Activated naive CD8-positive, alpha-beta T cell treated with anti-CD3 and anti-CD28 coated beads, Interleukin-2, amount 50 U/mL, for 24 hours (primary cell): ENCODE measurements around the gene PLEKHB1.

ENCODE experiments used
- ATAC-seq: fragments of 150-1000 bp; cut with Tn5 transposase; one replicate; pipeline ENCODE4 v1.10.0; 2021
- DNase-seq: peaks from one replicate; pipeline ENCODE4 v3.0.0; 2021
- H3K27ac Mint-ChIP-seq: one replicate; pipeline ENCODE4 v1.8.0; 2021; ENCODE audit warnings: mild to moderate bottlenecking, mixed read lengths
- H3K27me3 Mint-ChIP-seq: one replicate; pipeline ENCODE4 v1.8.0; 2021; ENCODE audit warnings: mixed read lengths
- H3K36me3 Mint-ChIP-seq: one replicate; pipeline ENCODE4 v1.8.0; 2021; ENCODE audit warnings: low read depth, mixed read lengths
- H3K4me1 Mint-ChIP-seq: one replicate; pipeline ENCODE4 v1.8.0; 2021; ENCODE audit warnings: mixed read lengths
- H3K4me3 Mint-ChIP-seq: one replicate; pipeline ENCODE4 v1.8.0; 2021; ENCODE audit warnings: mild to moderate bottlenecking, moderate library complexity, mixed read lengths
- H3K9me3 Mint-ChIP-seq: one replicate; pipeline ENCODE4 v1.8.0; 2021; ENCODE audit warnings: mixed read lengths

The PLEKHB1 gene

GRCh38 chr11:73680687-73681086 is 34.3 kb downstream of the PLEKHB1 start:
- DNase-seq: no peak
- no peak overlapping the region for H3K4me3 Mint-ChIP-seq
- H3K36me3 Mint-ChIP-seq: peaks cover 14% of the 10 kb centered on the region
- H3K27me3 Mint-ChIP-seq: no peaks in the 10 kb centered on the region
- no peak overlapping the region for H3K27ac Mint-ChIP-seq
- ATAC-seq: no peak
- no peaks in the 10 kb centered on the region for H3K4me1 Mint-ChIP-seq
- no peaks in the 10 kb centered on the region for H3K9me3 Mint-ChIP-seq

GRCh38 chr11:73693899-73694525 is 47.6 kb downstream of the PLEKHB1 start:
- H3K36me3 Mint-ChIP-seq: peaks cover 14% of the 10 kb centered on the region
- H3K4me1 Mint-ChIP-seq: no peaks in the 10 kb centered on the region
- no peak for DNase-seq
- H3K4me3 Mint-ChIP-seq: no peak overlapping the region
- no peak overlapping the region for H3K27ac Mint-ChIP-seq
- no peaks in the 10 kb centered on the region for H3K9me3 Mint-ChIP-seq
- no peaks in the 10 kb centered on the region for H3K27me3 Mint-ChIP-seq
- ATAC-seq: no peak

GRCh38 chr11:73705053-73705452 is 58.7 kb downstream of the PLEKHB1 start:
- no peak overlapping the region for H3K27ac Mint-ChIP-seq
- DNase-seq: no peak
- H3K9me3 Mint-ChIP-seq: no peaks in the 10 kb centered on the region
- H3K36me3 Mint-ChIP-seq: peaks cover 19% of the 10 kb centered on the region
- ATAC-seq: no peak
- no peaks in the 10 kb centered on the region for H3K4me1 Mint-ChIP-seq
- no peaks in the 10 kb centered on the region for H3K27me3 Mint-ChIP-seq
- no peak overlapping the region for H3K4me3 Mint-ChIP-seq

- Mint-ChIP-seq H3K4me3 (no peak overlapping the region), H3K4me1 (peaks cover under 1% of the 10 kb centered on the region), H3K27me3 (no peaks in the 10 kb centered on the region), H3K36me3 (peaks cover 13% of the 10 kb centered on the region), H3K27ac (no peak overlapping the region), H3K9me3 (no peaks in the 10 kb centered on the region)
- DNase-seq: no peak
- ATAC-seq: no peak
Observed at GRCh38 chr11:73710964-73711363, 64.6 kb downstream of the PLEKHB1 start.
